ENCODE results near the gene PCDHB9.

DNA sequence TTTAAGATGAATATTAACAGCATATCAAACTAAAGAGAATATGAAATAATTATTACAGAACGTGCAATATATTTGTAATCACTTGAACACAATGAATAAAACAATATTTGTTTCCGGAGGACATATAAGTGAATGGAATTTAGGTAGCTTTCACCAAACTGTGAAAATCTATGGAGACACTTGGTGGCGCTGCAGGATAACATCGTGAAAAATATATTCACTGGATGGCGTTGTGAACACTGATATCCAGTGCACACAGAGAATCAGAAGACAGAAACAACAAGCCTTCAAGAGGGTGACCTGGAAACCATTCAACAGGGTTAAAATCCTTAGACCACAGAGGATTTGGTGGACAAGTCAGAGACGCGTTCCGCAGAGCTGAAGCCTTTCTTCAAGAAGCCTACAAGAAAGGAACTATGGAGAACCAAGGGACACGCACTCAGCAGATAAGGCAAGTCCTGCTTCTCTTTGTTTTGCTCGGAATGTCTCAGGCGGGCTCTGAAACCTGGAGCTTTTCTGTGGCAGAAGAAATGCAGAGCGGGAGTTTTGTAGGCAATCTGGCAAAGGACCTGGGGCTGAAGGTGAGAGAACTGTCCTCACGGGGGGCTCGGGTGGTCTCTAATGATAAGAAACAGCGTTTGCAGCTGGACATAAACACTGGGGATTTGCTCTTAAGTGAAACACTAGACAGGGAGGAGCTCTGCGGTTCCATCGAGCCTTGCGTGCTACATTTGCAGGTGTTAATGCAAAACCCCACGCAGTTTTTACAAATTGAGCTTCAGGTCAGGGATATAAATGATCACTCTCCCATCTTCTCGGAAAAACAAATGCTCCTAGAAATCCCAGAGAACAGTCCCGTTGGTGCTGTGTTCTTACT, 12.6 kb downstream of the PCDHB9 start, which contains the start of gene PCDHB11:
- TF ChIP-seq POLR2AphosphoS5 (IDR thresholded peaks at IDR 0.05): no peak
- no peak for TF ChIP-seq POLR2A (IDR thresholded peaks at IDR 0.05)

Data from breast epithelium (tissue), 3 donors.